Heart left ventricle (tissue), 16 donors: ENCODE measurements around the gene SRPRB. TPM values are rescaled to one million over a fixed set of nuclear protein-coding genes. Genes with fewer than 3 reads are reported as not detected.

Experiments
- ATAC-seq, 4 donors: fragments of 200-7000 bp; cut with Tn5 transposase; one replicate each; pipeline ENCODE4 v1.9.1; 2020 to 2022; ENCODE audit warnings: moderate library complexity in 4 of 4, mild to moderate bottlenecking in 3 of 4, moderate number of reproducible peaks in 1 of 4
- DNase-seq, 5 donors: peaks; one replicate each; pipeline ENCODE4 v3.0.0-alpha.2; 2020
- H3K27ac ChIP-seq, 12 donors: fragments of 200-600 bp; sonication (generic) in 4 of 12; one replicate each; pipeline versions ENCODE4 v1.5.0 to v1.8.0; 2016 to 2022; ENCODE audit warnings: mild to moderate bottlenecking in 2 of 12
- H3K27me3 ChIP-seq, 9 donors: fragments of 200-600 bp; sonication (generic) in 2 of 9; one replicate each; pipeline versions ENCODE4 v1.5.1 to v1.8.0; 2016 to 2022; ENCODE audit warnings: mild to moderate bottlenecking in 3 of 9
- H3K36me3 ChIP-seq, 9 donors: fragments of 200-600 bp; sonication (generic) in 2 of 9; one replicate each; pipeline versions ENCODE4 v1.5.0 to v1.8.0; 2018 to 2022; ENCODE audit warnings: mild to moderate bottlenecking in 2 of 9
- H3K4me1 ChIP-seq, 12 donors: fragments of 200-600 bp; sonication (generic) in 4 of 12; one replicate each; pipeline versions ENCODE4 v1.5.0 to v1.8.0; 2016 to 2022; ENCODE audit warnings: mild to moderate bottlenecking in 3 of 12
- H3K4me3 ChIP-seq, 12 donors: fragments of 200-600 bp; sonication (generic) in 4 of 12; one replicate each; pipeline versions ENCODE4 v1.5.0 to v1.8.0; 2017 to 2022; ENCODE audit warnings: mild to moderate bottlenecking in 9 of 12, moderate library complexity in 4 of 12
- H3K9me3 ChIP-seq, 12 donors: fragments of 200-600 bp; sonication (generic) in 4 of 12; one replicate each; pipeline versions ENCODE4 v1.5.0 to v1.8.0; 2016 to 2022; ENCODE audit warnings: mild to moderate bottlenecking in 1 of 12
- CTCF ChIP-seq, 12 donors: fragments of 200-600 bp; sonication (generic) in 4 of 12; IDR thresholded peaks; one replicate each; pipeline versions ENCODE4 v1.5.0 to v1.8.0; 2018 to 2022; ENCODE audit warnings: antibody characterized with exemption in 12 of 12, mild to moderate bottlenecking in 5 of 12
- POLR2A ChIP-seq, 2 donors: fragments of 450-650 bp; IDR thresholded peaks; one replicate each; pipeline ENCODE4 v1.6.1; 2017; ENCODE audit warnings: antibody characterized with exemption in 2 of 2, mild to moderate bottlenecking in 2 of 2, moderate library complexity in 2 of 2
- WGBS, 4 donors: extraction: QIAGEN DNeasy Blood & Tissue Kit in 2 of 4; methylation state at CpG; one replicate each; pipeline versions ENCODE4 v1.1.5 to v1.1.7; 2013 to 2018; 5-methylcytosine and 5-hydroxymethylcytosine counted together
- intact Hi-C, 10 donors: fragments of 100-400 bp; cut with DNase I; formaldehyde crosslinking; loops; one replicate each; pipeline versions ENCODE4 v1.11.1 to v1.14.2; 2022
- polyA plus RNA-seq, 2 donors: library from polyadenylated mRNA; stranded (reverse); fragments of 200-250 nt; gene quantifications; one replicate each; pipeline ENCODE4 v1.2.3, GENCODE V29; 2013
- total RNA-seq, 9 donors: library from RNA; depleted of rRNA in 2 of 9; stranded (reverse); fragments of >200 nt in 2 of 9; fragmentation: NEBNext Ultra II Directional in 3 of 9; extraction: Animal tissue kit (Norgen Biotek cat#: 25700) in 3 of 9; gene quantifications; one replicate each; pipeline versions ENCODE4 v1.1.0 to v1.2.4, GENCODE V29; 2016 to 2023
- donor health status: ischemic (EF 13 %, LVEDD 7.1; RV severe dilation, severe dysfunction).
- donor health status: healthy with polysubstance abuse.
- donor health status: DM: no; HTN: yes; CAD: no.
- donor health status: DM: no; HTN: no; CAD: no.
- donor health status: ischemic (EF 25% LVEDD 6.9; RV normal size, moderate dysfunction).
- donor health status: ischemic (EF 25% LVEDD 5.7; RV mildly dilated, moderate dysfunction).
- donor health status: healthy.
- donor health status: DM: yes; HTN: yes; CAD: no.
- donor health status: ischemic (EF 35%, LVEDD 5.7; RV mildly dilated, moderate dysfunction).
- donor health status: nonischemic (EF 11% LVEDD 7.7; RV severe dilation, severe dysfunction).
- donor health status: DM: yes; HTN: yes; CAD: no.
- donor health status: PGD.
- donor health status: ischemic (EF 29% LVEDD 5.4; RV normal size, mild dysfunction).
- donor health status: nonischemic (EF 23%, LVEDD 6.1; RV moderate dilation, normal function).

SRPRB gene
- total and polyA plus RNA-seq, 11 donors = 13.3 to 55.0 (median 24.9) TPM

GRCh38 chr3:133758568-133758928 lies 47.1 kb upstream of the SRPRB start:
- Histone ChIP-seq H3K27ac (no peak overlapping the region), H3K27me3 (no peaks in the 10 kb centered on the region), H3K9me3 (no peaks in the 10 kb centered on the region), H3K4me1 (peaks cover 0 to 1% (median 0%) of the 10 kb centered on the region in 12 donors), H3K36me3 (no peaks in the 10 kb centered on the region), H3K4me3 (no peak overlapping the region)
- ATAC-seq (no peak), DNase-seq (no peak)
- TF ChIP-seq POLR2A (IDR thresholded peaks at IDR 0.05) (no peak), CTCF (IDR thresholded peaks at IDR 0.05) (no peak)
- 72 to 78% (median 77%) methylated on average over 1 of the region's 1 CpG for WGBS, 4 donors
- intact Hi-C loops = no loop called here

GRCh38 chr3:133758964-133759739 lies 46.5 kb upstream of the SRPRB start:
- intact Hi-C loops = no loop called here
- Histone ChIP-seq H3K36me3 (no peaks in the 10 kb centered on the region), H3K9me3 (no peaks in the 10 kb centered on the region), H3K4me1 (peaks cover 0 to 7% (median 0%) of the 10 kb centered on the region in 12 donors), H3K27me3 (no peaks in the 10 kb centered on the region), H3K4me3 (no peak overlapping the region), H3K27ac (no peak overlapping the region)
- WGBS, 4 donors = 71 to 82% (median 76%) methylated on average over 9 of the region's 9 CpGs
- TF ChIP-seq POLR2A (IDR thresholded peaks at IDR 0.05) = no peak
- TF ChIP-seq CTCF (IDR thresholded peaks at IDR 0.05) = no peak
- ATAC-seq (no peak), DNase-seq (no peak)

GRCh38 chr3:133759740-133760305 lies 45.8 kb upstream of the SRPRB start:
- no peak for TF ChIP-seq CTCF (IDR thresholded peaks at IDR 0.05)
- TF ChIP-seq POLR2A (IDR thresholded peaks at IDR 0.05) = no peak
- DNase-seq (no peak), ATAC-seq (no peak)
- 77 to 85% (median 81%) methylated on average over 2 of the region's 2 CpGs for WGBS, 4 donors
- intact Hi-C loops = no loop called here
- no peaks in the 10 kb centered on the region for H3K9me3 ChIP-seq
- H3K4me3 ChIP-seq = no peak overlapping the region
- H3K27me3 ChIP-seq = no peaks in the 10 kb centered on the region
- H3K4me1 ChIP-seq = peaks cover 0 to 14% (median 6%) of the 10 kb centered on the region in 12 donors
- H3K36me3 ChIP-seq = no peaks in the 10 kb centered on the region
- no peak overlapping the region for H3K27ac ChIP-seq

GRCh38 chr3:133760916-133761315 lies 44.7 kb upstream of the SRPRB start:
- 93 to 100% (median 97%) methylated on average over 2 of the region's 2 CpGs for WGBS, 4 donors
- TF ChIP-seq POLR2A (IDR thresholded peaks at IDR 0.05) = no peak
- no peak for TF ChIP-seq CTCF (IDR thresholded peaks at IDR 0.05)
- no peaks in the 10 kb centered on the region for H3K36me3 ChIP-seq

More at GRCh38 chr3:133760916-133761315, 44.7 kb upstream of the SRPRB start:
- no peaks in the 10 kb centered on the region for H3K9me3 ChIP-seq
- no peak for ATAC-seq
- H3K27ac ChIP-seq = no peak overlapping the region
- H3K27me3 ChIP-seq = no peaks in the 10 kb centered on the region
- no peak overlapping the region for H3K4me3 ChIP-seq
- no peak for DNase-seq
- H3K4me1 ChIP-seq = peaks cover 0 to 17% (median 8%) of the 10 kb centered on the region in 12 donors
- intact Hi-C loops = no loop called here
